ENCODE measurements around the gene KIF21A. TPM values are rescaled to one million over a fixed set of nuclear protein-coding genes. Genes with fewer than 3 reads are reported as not detected.
"Not testable (repeated sequence)": the region's sequence is repeated elsewhere in the genome, so short reads cannot be mapped to it uniquely, and the experiment has no call there.

The KIF21A gene
- total RNA-seq, 1 donor from 2014 or later: 12.2 TPM

DNA sequence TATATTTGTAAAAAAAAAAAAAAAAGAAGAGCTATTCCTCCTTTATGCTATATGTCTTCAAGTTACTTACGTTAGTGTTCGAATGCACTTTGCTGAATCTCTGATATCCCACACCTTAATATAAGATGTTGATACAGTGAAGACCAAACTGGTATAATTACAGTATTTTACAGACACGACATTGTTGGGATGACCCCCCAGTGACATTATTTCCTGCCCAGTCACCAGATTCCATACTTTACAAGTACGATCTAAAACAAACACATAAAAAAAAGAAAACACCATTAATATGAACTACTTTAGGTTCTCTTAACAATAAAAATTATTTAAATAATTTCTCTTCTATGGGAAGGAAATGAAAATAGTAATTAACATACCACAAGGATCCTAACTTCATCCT, 133.4 kb downstream of the KIF21A start:
- intact Hi-C loops (cut with DNase I): no loop called here
- DNase-seq (no peak), ATAC-seq (no peak)
- TF ChIP-seq, protein P1, sequence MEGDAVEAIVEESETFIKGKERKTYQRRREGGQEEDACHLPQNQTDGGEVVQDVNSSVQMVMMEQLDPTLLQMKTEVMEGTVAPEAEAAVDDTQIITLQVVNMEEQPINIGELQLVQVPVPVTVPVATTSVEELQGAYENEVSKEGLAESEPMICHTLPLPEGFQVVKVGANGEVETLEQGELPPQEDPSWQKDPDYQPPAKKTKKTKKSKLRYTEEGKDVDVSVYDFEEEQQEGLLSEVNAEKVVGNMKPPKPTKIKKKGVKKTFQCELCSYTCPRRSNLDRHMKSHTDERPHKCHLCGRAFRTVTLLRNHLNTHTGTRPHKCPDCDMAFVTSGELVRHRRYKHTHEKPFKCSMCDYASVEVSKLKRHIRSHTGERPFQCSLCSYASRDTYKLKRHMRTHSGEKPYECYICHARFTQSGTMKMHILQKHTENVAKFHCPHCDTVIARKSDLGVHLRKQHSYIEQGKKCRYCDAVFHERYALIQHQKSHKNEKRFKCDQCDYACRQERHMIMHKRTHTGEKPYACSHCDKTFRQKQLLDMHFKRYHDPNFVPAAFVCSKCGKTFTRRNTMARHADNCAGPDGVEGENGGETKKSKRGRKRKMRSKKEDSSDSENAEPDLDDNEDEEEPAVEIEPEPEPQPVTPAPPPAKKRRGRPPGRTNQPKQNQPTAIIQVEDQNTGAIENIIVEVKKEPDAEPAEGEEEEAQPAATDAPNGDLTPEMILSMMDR (IDR thresholded peaks at IDR 0.05): no peak
- Histone ChIP-seq H3K27me3 (no peaks in the 10 kb centered on the region), H3K27ac (no peak overlapping the region), H3K9me3 (no peaks in the 10 kb centered on the region), H3K4me1 (no peaks in the 10 kb centered on the region), H3K4me3 (no peak overlapping the region), H3K36me3 (no peaks in the 10 kb centered on the region)

DNA sequence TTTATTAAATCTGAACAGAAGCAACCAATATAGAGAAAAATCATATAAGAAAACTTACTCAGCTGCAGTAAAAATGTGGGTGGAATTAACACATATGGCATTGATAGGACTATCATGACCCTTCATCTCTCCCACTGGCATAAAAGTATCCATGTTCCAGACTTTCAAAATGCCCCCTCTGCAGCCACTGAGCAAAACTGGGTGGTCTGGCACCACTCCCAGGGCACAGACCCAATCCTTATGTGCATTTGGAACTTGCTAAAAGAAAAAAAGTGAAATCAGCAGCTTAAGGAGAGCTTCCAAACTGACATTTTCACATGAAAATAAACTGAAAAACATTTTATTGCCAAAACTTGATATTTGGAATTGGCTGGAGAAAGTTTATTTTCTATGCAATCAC, 141.5 kb downstream of the KIF21A start:
- intact Hi-C loops (cut with DNase I): no loop called here

DNA sequence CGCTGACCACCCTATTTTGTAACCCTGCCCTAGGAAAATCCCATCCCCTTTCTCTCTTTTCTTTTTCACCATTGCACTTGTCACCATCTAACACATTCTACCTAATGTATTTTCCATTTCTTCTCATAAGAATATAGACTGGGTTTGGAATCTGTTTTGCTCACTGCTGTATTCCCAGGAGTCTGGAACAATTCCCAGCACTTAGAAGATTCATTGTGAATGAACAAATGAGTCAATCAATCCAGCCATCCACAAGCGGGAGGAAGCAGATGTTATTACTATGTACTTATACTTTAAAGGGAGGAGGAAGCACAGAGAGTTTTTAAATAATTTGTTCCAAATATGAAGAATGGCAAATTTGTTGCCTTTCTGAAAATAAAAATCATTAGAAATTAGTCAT, 142.1 kb downstream of the KIF21A start:
- ATAC-seq (no peak), DNase-seq (no peak)
- no peaks in the 10 kb centered on the region for H3K9me3 ChIP-seq
- no peaks in the 10 kb centered on the region for H3K27me3 ChIP-seq
- no peaks in the 10 kb centered on the region for H3K36me3 ChIP-seq
- H3K4me1 ChIP-seq: no peaks in the 10 kb centered on the region
- TF ChIP-seq, protein P1 (IDR thresholded peaks at IDR 0.05): no peak
- no peak overlapping the region for H3K4me3 ChIP-seq
- intact Hi-C loops (cut with DNase I): no loop called here
- no peak overlapping the region for H3K27ac ChIP-seq

More for the DNA sequence above, 141.5 kb downstream of the KIF21A start:
- no peak for ATAC-seq
- TF ChIP-seq, protein P1 (IDR thresholded peaks at IDR 0.05): no peak
- no peaks in the 10 kb centered on the region for H3K36me3 ChIP-seq
- no peak overlapping the region for H3K27ac ChIP-seq
- no peak for DNase-seq
- no peaks in the 10 kb centered on the region for H3K9me3 ChIP-seq
- no peaks in the 10 kb centered on the region for H3K4me1 ChIP-seq
- H3K4me3 ChIP-seq: no peak overlapping the region
- H3K27me3 ChIP-seq: no peaks in the 10 kb centered on the region

DNA sequence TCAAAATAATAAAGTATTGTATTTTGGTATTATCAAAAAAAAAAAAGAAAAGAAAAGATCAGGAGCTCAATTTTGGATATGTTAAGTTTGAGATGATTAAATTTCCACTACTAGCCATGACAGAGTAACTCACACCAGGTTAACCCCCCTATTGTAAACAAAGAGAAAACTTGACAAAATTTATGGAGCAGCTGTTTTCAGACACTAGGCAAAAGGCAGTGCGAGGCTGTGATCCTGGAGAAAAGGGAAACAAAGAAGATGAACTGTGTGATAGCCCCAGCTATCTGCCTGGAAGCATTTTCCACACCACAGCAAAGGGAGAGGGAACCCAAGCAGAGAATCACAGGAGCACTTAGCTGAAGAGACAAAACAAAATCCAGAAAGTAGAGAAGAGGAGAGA, 145.0 kb downstream of the KIF21A start:
- Histone ChIP-seq H3K9me3 (no peaks in the 10 kb centered on the region), H3K4me1 (no peaks in the 10 kb centered on the region), H3K4me3 (no peak overlapping the region), H3K27ac (no peak overlapping the region), H3K27me3 (no peaks in the 10 kb centered on the region), H3K36me3 (no peaks in the 10 kb centered on the region)
- no peak for ATAC-seq
- intact Hi-C loops (cut with DNase I): no loop called here
- DNase-seq: no peak
- TF ChIP-seq, protein P1 (IDR thresholded peaks at IDR 0.05): no peak

DNA sequence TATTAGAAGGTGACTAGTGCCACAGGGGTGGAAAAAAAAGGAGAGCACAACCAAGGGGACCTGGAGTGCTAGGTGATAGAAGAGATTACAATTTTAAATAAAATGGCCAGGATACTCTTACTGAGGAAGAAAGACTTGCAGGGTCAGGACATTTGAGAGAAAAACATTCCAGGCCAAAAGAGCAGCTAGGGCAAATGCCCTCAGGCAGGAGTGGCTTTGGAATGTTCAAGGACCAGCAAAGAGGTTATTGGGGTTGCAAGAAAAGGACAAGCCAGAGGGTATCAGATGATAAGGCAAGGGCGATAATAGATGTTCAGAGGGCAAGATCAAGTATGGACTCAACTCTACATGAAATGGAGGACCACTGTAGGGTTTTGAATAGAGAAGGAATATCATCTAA, 146.4 kb downstream of the KIF21A start:
- Histone ChIP-seq H3K27ac (no peak overlapping the region), H3K36me3 (no peaks in the 10 kb centered on the region), H3K27me3 (no peaks in the 10 kb centered on the region), H3K9me3 (no peaks in the 10 kb centered on the region), H3K4me1 (no peaks in the 10 kb centered on the region), H3K4me3 (no peak overlapping the region)
- DNase-seq: no peak
- TF ChIP-seq, protein P1 (IDR thresholded peaks at IDR 0.05): no peak
- no peak for ATAC-seq
- intact Hi-C loops (cut with DNase I): no loop called here

DNA sequence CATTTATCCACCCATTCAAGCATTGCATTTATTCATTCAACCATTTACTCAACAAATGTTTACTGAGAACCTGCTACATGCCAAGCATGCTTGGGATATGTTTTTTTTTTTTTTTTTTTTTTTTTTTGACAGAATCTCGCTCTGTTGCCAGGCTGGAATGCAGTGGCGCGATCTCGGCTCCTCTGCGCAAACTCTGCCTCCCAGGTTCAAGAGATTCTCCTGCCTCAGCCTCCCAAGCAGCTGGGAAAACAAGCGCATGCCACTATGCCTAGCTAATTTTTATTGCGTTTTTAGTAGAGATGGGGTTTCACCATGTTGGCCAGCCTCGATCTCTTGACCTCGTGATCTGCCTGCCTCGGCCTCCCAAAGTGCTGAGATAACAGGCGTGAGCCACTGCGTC, 147.3 kb downstream of the KIF21A start:
- H3K27me3 ChIP-seq; H3K36me3 ChIP-seq; ATAC-seq; H3K9me3 ChIP-seq; H3K4me3 ChIP-seq; H3K4me1 ChIP-seq; DNase-seq; H3K27ac ChIP-seq; intact Hi-C loops (cut with DNase I): not testable (repeated sequence)

Measured in upper lobe of right lung (tissue), 1 donor.